GM19043 (cell line): Measurements from ENCODE around the gene COL9A2.

ENCODE experiments used
- ATAC-seq: cut with Tn5 transposase; IDR thresholded peaks from one replicate; pipeline ENCODE4 v1.9.1; 2021; ENCODE audit warnings: low read depth; ENCODE audit not compliant: unreplicated experiment

The COL9A2 gene

GRCh38 chr1:40318970-40319621 is 2.0 kb upstream of the COL9A2 start:
- no peak for ATAC-seq

DNA sequence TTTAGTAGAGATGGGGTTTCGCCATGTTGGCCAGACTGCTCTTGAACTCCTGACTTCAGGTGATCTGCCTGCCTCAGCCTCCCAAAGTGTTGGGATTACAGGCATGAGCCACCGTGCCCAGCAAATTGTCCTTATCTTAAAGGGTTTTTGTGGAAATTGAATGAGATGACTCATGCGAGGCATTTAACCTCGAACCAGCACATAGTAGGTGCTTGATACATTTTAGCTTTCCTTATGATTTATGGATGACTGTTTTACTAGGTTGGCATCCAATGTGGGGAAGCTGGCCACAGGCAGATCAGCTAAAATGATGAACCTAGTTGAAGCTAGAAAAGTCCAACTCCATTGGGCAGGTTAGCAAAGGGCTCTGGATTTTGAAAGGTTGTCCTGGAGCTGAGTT is 1.4 kb upstream of the COL9A2 start:
- ATAC-seq = no peak

DNA sequence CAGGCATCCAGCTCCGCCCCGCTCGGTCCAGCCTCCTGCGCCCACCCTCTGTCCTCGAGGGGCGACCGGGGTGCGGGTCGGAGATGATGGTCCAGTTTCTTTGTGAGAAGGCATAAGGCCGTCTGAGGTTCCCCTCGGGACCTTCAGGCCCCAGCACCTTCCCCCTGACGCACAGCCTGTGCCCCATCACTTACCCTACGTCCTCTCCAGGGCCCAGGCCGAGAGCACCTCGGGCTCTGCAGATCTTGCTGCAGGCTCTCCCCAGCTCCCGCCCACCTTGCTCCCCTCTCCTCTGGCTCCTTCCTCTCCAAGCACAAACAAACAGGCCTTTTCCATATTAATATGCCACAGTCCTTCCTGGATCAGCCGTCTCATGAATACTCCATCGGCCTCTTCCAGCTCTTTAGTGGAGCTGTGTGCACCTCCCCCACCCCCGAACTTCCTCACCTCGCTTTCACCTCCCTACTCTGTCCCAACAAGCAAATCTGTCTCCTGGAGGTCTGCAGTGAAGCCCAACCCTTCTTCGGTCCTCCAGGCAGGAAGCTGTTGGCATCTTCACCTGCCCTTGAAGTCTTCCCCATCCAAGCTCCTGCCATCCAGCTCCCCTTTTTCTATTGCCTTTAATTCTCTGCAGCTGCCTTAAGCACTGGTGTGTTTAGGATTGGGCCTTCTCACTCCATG is 448 bp upstream of the COL9A2 start:
- no peak for ATAC-seq

GRCh38 chr1:40315795-40316594 is 1.1 kb downstream of the COL9A2 start:
- no peak for ATAC-seq

DNA sequence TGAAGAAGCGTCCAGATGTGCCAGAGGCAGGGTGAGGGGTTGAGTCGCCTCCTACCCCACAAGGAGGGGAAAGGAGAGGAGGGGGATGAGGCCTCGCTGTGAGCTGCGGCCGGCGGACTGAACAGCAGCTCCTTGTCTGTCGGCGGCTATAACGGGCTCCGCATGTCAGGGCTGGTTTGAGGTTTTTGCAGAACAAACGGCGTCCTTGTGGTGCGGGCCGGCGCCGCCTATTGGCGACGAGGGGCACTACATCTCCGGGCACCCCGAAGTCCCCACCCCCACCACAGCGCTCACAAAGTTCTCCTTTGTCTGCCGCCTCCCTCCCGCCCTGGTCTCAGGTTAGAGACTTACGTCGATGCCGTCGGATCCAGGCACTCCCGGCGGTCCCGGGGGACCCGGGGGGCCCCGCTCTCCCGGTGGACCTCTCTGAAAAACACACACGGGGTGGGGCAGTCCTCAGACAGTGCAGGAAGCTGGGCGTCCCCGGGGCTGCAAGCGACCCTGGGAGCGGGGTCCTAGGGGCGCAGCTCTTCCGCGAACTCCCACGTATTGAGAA is 1.8 kb downstream of the COL9A2 start:
- no peak for ATAC-seq

DNA sequence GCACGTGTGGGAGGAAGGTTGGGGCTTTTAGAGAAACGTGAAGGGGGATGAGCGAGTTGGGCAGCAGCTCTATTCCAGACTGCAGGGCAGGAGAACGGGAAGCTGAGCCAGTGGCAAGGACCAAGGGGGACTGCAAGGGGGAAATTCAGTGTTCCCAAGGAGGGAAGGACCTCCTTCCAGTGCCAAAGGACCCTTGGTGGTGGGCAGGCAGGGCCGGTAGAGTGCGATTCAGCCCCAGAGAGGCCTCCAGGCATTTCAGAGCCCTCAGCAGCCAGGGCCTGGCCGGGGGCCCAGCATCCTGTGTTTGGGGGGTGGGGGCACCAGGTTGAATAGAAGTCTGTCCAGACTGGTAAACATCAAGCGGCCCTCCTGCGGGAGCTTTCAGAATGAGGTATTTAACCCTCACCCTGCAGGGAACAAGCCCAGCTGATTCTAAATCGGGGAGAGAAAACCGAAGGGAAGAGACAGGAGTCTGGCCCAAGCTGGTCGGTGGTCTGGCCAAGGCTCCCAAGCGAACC is 2.3 kb downstream of the COL9A2 start:
- no peak for ATAC-seq

GRCh38 chr1:40313958-40314720 is 2.9 kb downstream of the COL9A2 start:
- ATAC-seq = no peak

DNA sequence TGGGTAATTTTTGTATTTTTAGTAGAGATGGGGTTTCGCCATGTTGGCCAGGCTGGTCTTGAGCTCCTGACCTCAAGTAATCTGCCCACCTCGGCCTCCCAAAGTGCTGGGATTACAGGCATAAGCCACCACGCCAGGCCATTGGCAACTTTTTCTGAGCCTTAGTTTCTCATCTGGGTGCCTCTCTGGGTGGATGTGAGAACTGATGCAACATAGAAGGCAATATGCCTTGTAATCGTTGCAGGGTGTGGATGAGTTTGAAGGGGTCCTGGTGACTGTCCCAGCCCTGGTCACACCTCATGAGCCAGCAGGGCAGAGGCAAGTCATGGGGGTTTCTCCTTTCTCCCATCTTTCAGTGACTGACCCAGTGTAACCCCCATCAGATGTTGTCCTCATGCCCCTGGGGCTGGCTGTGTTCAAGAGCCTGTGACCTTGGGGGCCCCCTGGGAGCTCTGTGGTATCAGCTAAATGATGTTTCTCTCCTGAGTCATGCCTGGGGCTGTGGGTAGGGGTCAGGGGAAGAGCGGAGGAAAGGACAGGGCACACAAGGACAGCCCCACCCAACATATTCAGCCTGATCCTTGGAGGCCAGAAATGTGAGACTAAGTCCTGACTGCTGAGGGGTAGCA is 3.6 kb downstream of the COL9A2 start:
- ATAC-seq = peak; percentile 32

DNA sequence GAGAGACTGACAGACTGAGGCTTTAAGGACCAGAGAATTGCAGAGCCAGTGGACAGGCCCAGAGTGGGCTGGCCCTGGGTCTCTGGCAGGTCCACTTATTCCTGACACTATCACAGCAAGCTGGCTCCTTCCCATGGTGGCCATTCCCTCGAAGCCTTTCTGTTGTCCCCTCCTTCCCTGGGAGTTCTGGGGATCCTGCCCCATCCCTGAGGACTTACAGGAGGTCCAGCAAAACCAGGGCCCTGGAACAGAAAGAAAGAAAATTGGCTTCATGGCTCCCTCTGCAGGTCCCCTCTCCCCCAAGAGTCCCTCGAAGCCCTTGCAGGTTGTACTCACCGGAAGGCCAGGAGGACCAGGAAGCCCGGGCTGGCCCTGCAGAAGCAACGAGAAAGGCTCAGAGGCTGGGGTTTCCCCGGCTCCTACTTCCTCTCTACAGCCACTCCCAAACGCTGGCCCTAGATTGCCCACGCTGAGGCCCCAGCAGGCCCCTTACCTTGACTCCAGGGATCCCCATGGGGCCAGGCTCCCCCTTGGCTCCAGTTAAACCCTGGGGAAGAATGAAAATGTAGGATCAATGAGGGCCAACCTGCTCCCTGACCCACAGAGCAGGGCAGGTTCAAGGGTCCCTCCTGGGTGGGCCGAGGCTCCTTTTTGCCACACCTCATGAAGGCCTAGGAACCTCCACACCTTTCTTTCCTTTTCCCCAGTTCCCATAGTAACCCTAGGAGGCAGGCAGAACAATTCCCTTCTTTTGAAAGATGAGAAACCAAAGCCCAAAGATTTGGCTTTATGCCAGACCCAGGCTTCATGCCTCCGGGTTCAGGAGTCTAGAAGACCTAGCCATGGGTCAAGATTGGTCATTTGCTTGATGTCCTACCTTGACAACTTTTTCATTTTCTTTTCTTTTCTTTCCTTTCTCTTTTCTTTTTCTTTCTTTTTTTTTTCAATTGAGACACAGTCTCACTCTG is 4.6 kb downstream of the COL9A2 start:
- peak; percentile 43 for ATAC-seq

- no peak for ATAC-seq
Measured at GRCh38 chr1:40311692-40312091, 5.4 kb downstream of the COL9A2 start.

DNA sequence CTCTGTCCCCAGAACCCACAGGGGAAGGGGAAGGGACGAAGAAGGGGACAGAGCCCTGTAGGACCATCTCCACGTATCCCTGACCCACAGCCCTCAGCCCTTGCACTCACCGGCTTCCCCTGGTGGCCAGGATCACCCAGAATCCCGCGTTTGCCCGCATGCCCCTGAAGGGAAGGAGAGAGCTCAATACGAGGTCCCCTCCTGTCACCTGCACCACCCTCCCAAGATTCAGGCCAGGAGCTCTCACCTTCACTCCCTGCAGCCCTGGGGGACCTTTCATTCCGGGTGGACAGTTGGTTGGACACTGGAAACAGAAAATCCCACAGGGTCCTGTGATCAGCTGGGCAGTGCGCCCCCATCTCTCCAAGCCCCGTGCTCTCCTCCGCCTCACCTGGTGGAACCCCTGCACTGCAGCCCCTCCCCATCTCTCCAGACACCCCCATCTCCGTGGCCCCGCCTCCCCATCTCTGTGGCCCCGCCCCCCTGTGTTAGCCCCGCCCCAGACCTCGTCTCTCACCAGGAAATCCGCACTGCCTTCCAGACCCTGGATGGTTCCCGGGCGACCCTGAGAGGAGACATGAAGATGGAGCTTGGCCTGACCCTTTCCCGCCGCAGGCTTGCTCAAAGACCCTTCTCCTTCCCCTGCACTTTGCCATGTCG is 6.0 kb downstream of the COL9A2 start:
- no peak for ATAC-seq

DNA sequence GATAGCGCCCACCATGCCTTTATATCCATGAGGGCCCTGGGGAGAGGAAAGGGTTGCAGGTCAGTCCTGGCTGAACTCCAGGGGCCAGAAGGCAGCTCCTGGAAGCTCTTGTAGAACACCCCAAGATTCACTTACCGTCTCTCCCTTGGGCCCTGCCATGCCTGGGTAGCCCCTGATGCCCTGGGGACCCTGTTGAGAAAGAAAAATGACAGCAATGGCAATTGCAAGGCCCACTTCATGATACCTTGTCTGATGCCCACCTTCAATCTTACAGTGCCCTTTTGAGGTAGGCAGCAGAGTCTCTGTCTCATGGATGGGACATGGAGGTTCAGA is 7.0 kb downstream of the COL9A2 start:
- no peak for ATAC-seq

DNA sequence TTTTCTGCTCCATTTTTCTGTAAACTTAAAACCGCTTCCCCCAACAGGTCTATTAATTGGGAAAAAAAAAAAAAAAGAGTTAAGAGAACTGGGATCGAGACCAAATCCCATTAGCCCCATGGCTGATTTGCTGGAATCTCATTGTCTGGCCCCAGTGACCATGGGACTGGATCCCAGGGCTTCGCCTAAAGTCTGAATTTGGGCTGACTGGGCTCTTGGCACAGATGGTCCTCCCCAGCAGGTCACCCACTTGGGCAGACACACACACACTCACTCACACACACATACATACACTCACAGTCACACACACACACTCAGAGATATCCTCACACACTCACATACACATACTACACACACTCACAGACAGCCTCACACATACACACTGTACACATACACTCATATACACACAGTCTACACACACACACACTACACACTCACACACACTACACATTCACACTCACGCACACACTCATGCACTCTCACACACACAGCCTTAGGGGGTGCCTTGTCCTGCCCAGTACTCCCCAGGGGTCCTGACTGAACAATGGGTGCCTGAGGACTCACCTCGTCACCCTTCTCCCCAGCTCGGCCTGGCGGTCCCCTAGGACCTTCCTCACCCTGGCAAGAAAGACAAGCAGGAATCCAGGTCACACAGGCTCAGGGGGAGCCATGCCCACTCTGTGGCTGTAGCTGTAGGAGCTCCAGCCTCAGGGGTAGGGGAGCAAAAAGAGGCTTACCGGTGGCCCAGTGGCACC is 7.5 kb downstream of the COL9A2 start:
- no peak for ATAC-seq

GRCh38 chr1:40308036-40308727 is 8.9 kb downstream of the COL9A2 start:
- ATAC-seq = no peak

DNA sequence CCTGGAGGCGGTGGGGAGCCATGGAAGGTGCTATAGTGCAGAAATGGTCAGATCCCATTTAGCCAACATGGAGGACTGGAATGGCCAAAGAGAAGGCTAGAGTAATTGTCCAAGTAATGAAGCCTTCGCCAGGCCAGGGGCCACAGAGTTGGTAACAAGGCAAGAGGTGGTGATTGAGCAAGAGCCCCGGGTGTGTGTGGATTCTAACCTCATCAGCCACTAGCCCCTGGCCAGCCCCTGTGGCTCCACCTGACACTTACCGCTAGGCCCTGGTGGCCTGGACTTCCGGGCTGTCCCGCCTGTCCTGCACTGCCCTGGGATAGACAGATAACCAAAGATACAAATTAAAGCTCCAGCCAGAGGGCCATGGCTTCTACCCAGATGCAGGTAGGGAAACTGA is 9.9 kb downstream of the COL9A2 start:
- no peak for ATAC-seq

DNA sequence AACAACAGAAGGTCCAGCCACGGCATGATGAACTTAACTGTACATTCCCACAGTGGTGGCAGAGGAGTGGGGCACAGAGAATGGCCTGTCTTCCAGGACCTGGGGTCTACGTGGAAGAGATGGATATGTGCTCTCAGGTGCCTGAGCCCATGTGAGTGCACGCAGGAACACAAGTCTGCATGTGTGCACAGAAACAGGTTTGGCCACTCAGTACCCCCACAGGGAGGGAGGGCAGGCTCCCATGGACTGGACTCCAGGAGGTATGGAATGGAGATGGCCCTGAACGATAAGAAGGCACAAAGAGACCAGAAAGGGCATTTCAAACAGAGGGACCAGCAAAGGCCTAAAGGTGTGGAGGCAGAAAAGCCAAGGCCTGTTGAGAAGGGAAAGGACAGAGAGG is 10.8 kb downstream of the COL9A2 start:
- ATAC-seq = no peak

DNA sequence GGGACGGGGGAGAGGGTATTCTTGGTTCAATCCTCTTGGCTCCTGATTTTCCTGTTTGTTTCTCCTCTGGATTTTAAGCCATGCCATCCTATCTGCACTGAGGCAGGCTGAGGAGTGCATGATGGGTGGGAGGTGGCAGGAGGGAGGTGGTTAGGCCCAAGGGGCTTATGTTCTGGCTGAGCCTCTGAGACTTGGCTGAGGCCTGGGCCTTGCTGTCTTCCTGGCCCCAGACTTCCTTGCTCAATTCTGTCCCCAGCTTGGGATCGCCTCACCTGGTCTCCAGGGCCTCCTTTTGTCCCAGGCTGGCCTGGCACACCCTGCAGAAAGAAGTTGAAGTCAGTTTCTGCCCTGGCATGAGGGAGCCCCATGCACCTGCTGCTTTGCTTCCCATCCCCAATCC is 11.2 kb downstream of the COL9A2 start:
- ATAC-seq = no peak
